ENCODE results near the gene ARF1. TPM values are rescaled to one million over a fixed set of nuclear protein-coding genes. Genes with fewer than 3 reads are reported as not detected.

ARF1 gene
- total and polyA plus RNA-seq, 2 of the 13 experiments (the other 11 are each of a cell fraction or from before 2014, with no cell fraction given), result 186 to 327 TPM

DNA sequence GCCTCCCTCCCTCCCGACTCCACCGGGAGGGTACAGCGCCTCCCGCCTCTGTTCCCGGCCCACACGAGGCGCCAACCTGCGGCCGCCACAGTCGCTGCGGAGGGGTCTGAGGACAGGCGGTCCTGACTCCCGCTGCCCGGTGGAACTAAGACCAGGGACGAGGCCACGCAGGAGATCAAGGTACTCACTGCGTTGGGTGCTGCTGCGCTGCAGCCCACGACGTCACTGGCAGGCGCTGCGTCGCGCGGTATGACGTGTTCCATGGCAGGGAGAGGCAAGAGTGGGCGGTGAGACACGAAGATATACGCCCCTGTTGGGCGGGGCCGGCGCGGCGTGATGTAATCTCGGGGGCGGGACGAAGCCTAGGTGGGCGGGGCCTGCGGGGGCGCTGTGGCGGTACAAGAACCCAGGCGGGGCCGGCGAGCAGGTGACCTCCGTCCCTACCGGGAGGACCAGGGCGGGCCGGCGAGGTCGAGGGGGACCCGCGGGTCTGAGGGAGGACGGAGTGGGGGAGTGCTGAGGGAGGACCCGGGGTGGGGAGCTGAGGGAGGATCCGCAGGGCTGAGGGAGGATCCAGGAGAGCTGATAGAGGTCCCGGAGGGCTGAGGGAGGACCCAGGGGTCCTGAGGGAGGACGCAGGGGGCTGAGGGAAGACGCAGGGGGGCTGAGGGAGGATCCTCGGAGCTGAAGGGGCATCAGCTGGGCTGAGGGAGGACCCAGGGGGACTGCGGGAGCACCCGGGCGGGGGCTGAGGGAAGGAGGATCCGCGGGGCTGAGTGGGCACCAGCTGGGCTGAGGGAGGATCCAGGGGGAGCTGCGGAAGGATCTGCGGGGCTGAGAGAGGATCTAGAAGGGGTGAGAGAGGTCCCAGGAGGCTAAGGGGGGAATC lies 26.8 kb downstream of the ARF1 start, which contains the start of gene MRPL55 (continued):
- TF ChIP-seq KDM4B (CRISPR knock-in tag; IDR thresholded peaks at IDR 0.05), result no peak; the same call in 1 of the 2 replicates
- 0 out of 2 replicates have a peak, but pooled peaks have one; percentile 5 for TF ChIP-seq ZSCAN12 (CRISPR knock-in tag; IDR thresholded peaks at IDR 0.05)
- TF ChIP-seq SKIL (CRISPR knock-in tag; IDR thresholded peaks at IDR 0.05; ENCODE audit: borderline replicate concordance), result no peak
- TF ChIP-seq, protein P1, sequence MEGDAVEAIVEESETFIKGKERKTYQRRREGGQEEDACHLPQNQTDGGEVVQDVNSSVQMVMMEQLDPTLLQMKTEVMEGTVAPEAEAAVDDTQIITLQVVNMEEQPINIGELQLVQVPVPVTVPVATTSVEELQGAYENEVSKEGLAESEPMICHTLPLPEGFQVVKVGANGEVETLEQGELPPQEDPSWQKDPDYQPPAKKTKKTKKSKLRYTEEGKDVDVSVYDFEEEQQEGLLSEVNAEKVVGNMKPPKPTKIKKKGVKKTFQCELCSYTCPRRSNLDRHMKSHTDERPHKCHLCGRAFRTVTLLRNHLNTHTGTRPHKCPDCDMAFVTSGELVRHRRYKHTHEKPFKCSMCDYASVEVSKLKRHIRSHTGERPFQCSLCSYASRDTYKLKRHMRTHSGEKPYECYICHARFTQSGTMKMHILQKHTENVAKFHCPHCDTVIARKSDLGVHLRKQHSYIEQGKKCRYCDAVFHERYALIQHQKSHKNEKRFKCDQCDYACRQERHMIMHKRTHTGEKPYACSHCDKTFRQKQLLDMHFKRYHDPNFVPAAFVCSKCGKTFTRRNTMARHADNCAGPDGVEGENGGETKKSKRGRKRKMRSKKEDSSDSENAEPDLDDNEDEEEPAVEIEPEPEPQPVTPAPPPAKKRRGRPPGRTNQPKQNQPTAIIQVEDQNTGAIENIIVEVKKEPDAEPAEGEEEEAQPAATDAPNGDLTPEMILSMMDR (CRISPR knock-in tag; IDR thresholded peaks at IDR 0.05), result peak; percentile 57
- TF ChIP-seq ZNF564 (CRISPR knock-in tag; IDR thresholded peaks at IDR 0.05), result peak; percentile 85; the same call in 1 of the 2 replicates
- peak; percentile 65 for TF ChIP-seq ERF (CRISPR knock-in tag; IDR thresholded peaks at IDR 0.05)
- peak; percentile 90 for TF ChIP-seq CBFB (CRISPR knock-in tag; IDR thresholded peaks at IDR 0.05)
- TF ChIP-seq, protein P2, sequence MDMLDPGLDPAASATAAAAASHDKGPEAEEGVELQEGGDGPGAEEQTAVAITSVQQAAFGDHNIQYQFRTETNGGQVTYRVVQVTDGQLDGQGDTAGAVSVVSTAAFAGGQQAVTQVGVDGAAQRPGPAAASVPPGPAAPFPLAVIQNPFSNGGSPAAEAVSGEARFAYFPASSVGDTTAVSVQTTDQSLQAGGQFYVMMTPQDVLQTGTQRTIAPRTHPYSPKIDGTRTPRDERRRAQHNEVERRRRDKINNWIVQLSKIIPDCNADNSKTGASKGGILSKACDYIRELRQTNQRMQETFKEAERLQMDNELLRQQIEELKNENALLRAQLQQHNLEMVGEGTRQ (IDR thresholded peaks at IDR 0.05; ENCODE audit: low read depth, low read length), result no peak
- TF ChIP-seq, protein P2 (CRISPR knock-in tag; IDR thresholded peaks at IDR 0.05; ENCODE audit: borderline replicate concordance), result no peak
- TF ChIP-seq ZNF878 (CRISPR knock-in tag; IDR thresholded peaks at IDR 0.05), result peak; percentile 67; the same call in 1 of the 2 replicates
- TF ChIP-seq ZBTB34 (CRISPR knock-in tag; IDR thresholded peaks at IDR 0.05), result no peak
- TF ChIP-seq ZNF362 (CRISPR knock-in tag; IDR thresholded peaks at IDR 0.05; ENCODE audit: borderline replicate concordance), result 0 out of 2 replicates have a peak, but pooled peaks have one; percentile 28
- TF ChIP-seq ATRX (CRISPR knock-in tag; IDR thresholded peaks at IDR 0.05; ENCODE audit: borderline replicate concordance), result no peak
- no peak for TF ChIP-seq ZNF776 (CRISPR knock-in tag; IDR thresholded peaks at IDR 0.05)
